ENCODE results near the gene CRTC1. TPM values are rescaled to one million over a fixed set of nuclear protein-coding genes. Genes with fewer than 3 reads are reported as not detected.

Gene CRTC1
- total RNA-seq, 4 donors from 2014 or later = 1.8 to 3.6 (median 2.1) TPM

- H3K4me1 ChIP-seq = peaks cover 4 to 55% (median 16%) of the 10 kb centered on the region in 3 donors
- no peak overlapping the region for H3K27ac ChIP-seq
- H3K9me3 ChIP-seq = no peaks in the 10 kb centered on the region
- TF ChIP-seq CTCF (IDR thresholded peaks at IDR 0.05) = no peak
- TF ChIP-seq POLR2A (IDR thresholded peaks at IDR 0.05) = no peak
- peaks cover 0 to 36% (median 0%) of the 10 kb centered on the region in 4 donors for H3K27me3 ChIP-seq
- DNase-seq = no peak
- WGBS, 2 donors = 80 to 81% methylated on average over 2 to 11 of the region's 14 CpGs
- H3K4me3 ChIP-seq = no peak overlapping the region
- intact Hi-C loops (cut with DNase I) = no loop called here
- H3K36me3 ChIP-seq = no peaks in the 10 kb centered on the region
These were observed 58.8 kb downstream of the CRTC1 start for GRCh38 chr19:18742324-18742723.

GRCh38 chr19:18742838-18743783, 59.6 kb downstream of the CRTC1 start:
- Histone ChIP-seq H3K27me3 (peaks cover 0 to 36% (median 0%) of the 10 kb centered on the region in 4 donors), H3K9me3 (no peaks in the 10 kb centered on the region), H3K4me3 (no peak overlapping the region), H3K27ac (no peak overlapping the region), H3K4me1 (peaks cover 4 to 55% (median 16%) of the 10 kb centered on the region in 3 donors), H3K36me3 (no peaks in the 10 kb centered on the region)
- no peak for DNase-seq
- intact Hi-C loops (cut with DNase I) = no loop called here
- TF ChIP-seq POLR2A (IDR thresholded peaks at IDR 0.05) (no peak), CTCF (IDR thresholded peaks at IDR 0.05) (no peak)
- no CpG with 5 or more reads among the region's 38 CpGs for WGBS, 2 donors

GRCh38 chr19:18743784-18744418, 60.4 kb downstream of the CRTC1 start:
- Histone ChIP-seq H3K9me3 (no peaks in the 10 kb centered on the region), H3K4me1 (peaks cover 4 to 55% (median 16%) of the 10 kb centered on the region in 3 donors), H3K27ac (no peak overlapping the region), H3K36me3 (no peaks in the 10 kb centered on the region), H3K27me3 (peaks cover 0 to 36% (median 0%) of the 10 kb centered on the region in 4 donors), H3K4me3 (no peak overlapping the region)
- intact Hi-C loops (cut with DNase I) = no loop called here
- no peak for DNase-seq
- 62% methylated on average over 4 of the region's 36 CpGs; no CpG with 5 or more reads in 1 of the 2 donors for WGBS, 2 donors
- no peak for TF ChIP-seq POLR2A (IDR thresholded peaks at IDR 0.05)
- no peak for TF ChIP-seq CTCF (IDR thresholded peaks at IDR 0.05)

- 50 to 60% methylated on average over 2 to 7 of the region's 26 CpGs for WGBS, 2 donors
- Histone ChIP-seq H3K9me3 (no peaks in the 10 kb centered on the region), H3K4me3 (no peak overlapping the region), H3K36me3 (peaks cover 0 to 7% (median 0%) of the 10 kb centered on the region in 3 donors), H3K27me3 (peaks cover 0 to 36% (median 0%) of the 10 kb centered on the region in 4 donors), H3K4me1 (peaks cover 4 to 55% (median 16%) of the 10 kb centered on the region in 3 donors), H3K27ac (no peak overlapping the region)
- TF ChIP-seq POLR2A (IDR thresholded peaks at IDR 0.05) = no peak
- TF ChIP-seq CTCF (IDR thresholded peaks at IDR 0.05) = no peak
- intact Hi-C loops (cut with DNase I) = no loop called here
- DNase-seq = no peak
These were observed 61.7 kb downstream of the CRTC1 start for GRCh38 chr19:18745012-18745735.
